HepG2 (cell line): Measurements from ENCODE around the gene SNN. TPM values are rescaled to one million over a fixed set of nuclear protein-coding genes. Genes with fewer than 3 reads are reported as not detected.
A peak's percentile ranks its signal among the peaks of the same experiment; 100 is the strongest.

ENCODE experiments used
- GFI1 ChIP-seq: sonication (generic); formaldehyde crosslinking; IDR thresholded peaks from 2 replicates; pipeline ENCODE4 v1.5.0; 2020; ENCODE audit warnings: missing genetic modification reagents, mild to moderate bottlenecking, borderline replicate concordance
- HHEX ChIP-seq: IDR thresholded peaks from 2 replicates; pipeline ENCODE4 v1.6.1; 2016; ENCODE audit warnings: control low read depth
- IRX3 ChIP-seq: sonication (generic); formaldehyde crosslinking; IDR thresholded peaks from 2 replicates; pipeline ENCODE4 v1.8.1; 2023; ENCODE audit warnings: mild to moderate bottlenecking, low read depth, missing genetic modification reagents, borderline replicate concordance
- KLF6 ChIP-seq: IDR thresholded peaks from 2 replicates; pipeline ENCODE4 v1.8.0; 2016; ENCODE audit warnings: missing biosample characterization, missing genetic modification reagents
- MLLT10 ChIP-seq: sonication (generic); formaldehyde crosslinking; IDR thresholded peaks from 2 replicates; pipeline ENCODE4 v1.4.0; 2020; ENCODE audit warnings: missing genetic modification reagents
- PHF8 ChIP-seq: sonication (generic); formaldehyde crosslinking; IDR thresholded peaks from 2 replicates; pipeline ENCODE4 v1.5.0; 2020; ENCODE audit warnings: missing genetic modification reagents
- RBM39 ChIP-seq: fragments of 200-400 bp; formaldehyde crosslinking; IDR thresholded peaks from one replicate; pipeline ENCODE4 v1.6.1; 2018; ENCODE audit warnings: antibody characterized with exemption, mild to moderate bottlenecking, low read depth, low read length; ENCODE audit not compliant: poor library complexity, severe bottlenecking
- RFX1 ChIP-seq: fragments of 450-650 bp; IDR thresholded peaks from 2 replicates; pipeline ENCODE4 v1.6.1; 2017
- SAP130 ChIP-seq: IDR thresholded peaks from 2 replicates; pipeline ENCODE4 v1.6.1; 2016; ENCODE audit warnings: low read depth
- TCF7L2 ChIP-seq: IDR thresholded peaks from 2 replicates; pipeline ENCODE4 v1.6.1; 2011; ENCODE audit warnings: mild to moderate bottlenecking, low read depth, low read length, moderate library complexity
- ZBTB42 ChIP-seq: sonication (generic); formaldehyde crosslinking; IDR thresholded peaks from 2 replicates; pipeline ENCODE4 v1.5.0; 2020; ENCODE audit warnings: mild to moderate bottlenecking, missing genetic modification reagents
- ZNF33A ChIP-seq: sonication (generic); formaldehyde crosslinking; IDR thresholded peaks from 2 replicates; pipeline ENCODE4 v1.5.1; 2020; ENCODE audit warnings: missing genetic modification reagents, mild to moderate bottlenecking, moderate library complexity, borderline replicate concordance
- ZNF382 ChIP-seq: sonication (generic); formaldehyde crosslinking; IDR thresholded peaks from 2 replicates; pipeline ENCODE4 v1.5.0; 2020; ENCODE audit warnings: missing genetic modification reagents, mild to moderate bottlenecking, borderline replicate concordance
- ZNF431 ChIP-seq: sonication (generic); formaldehyde crosslinking; IDR thresholded peaks from 2 replicates; pipeline ENCODE4 v1.9.0; 2022; ENCODE audit warnings: missing genetic modification reagents, low read depth, mild to moderate bottlenecking, borderline replicate concordance
- ZNF556 ChIP-seq: sonication (generic); formaldehyde crosslinking; IDR thresholded peaks from 2 replicates; pipeline ENCODE4 v1.4.0; 2020; ENCODE audit warnings: mild to moderate bottlenecking, missing genetic modification reagents, borderline replicate concordance
- ZNF670 ChIP-seq: sonication (generic); formaldehyde crosslinking; IDR thresholded peaks from 2 replicates; pipeline ENCODE4 v1.8.0; 2022; ENCODE audit warnings: mild to moderate bottlenecking, missing genetic modification reagents, borderline replicate concordance
- ZSCAN21 ChIP-seq: sonication (generic); formaldehyde crosslinking; IDR thresholded peaks from 2 replicates; pipeline ENCODE4 v1.8.0; 2022; ENCODE audit warnings: mild to moderate bottlenecking, missing genetic modification reagents, moderate library complexity, borderline replicate concordance
- polyA plus RNA-seq, 8 experiments: library from polyadenylated mRNA; depleted of rRNA in 3 of 8; stranded (reverse) in 7 of 8; unstranded in 1 of 8; fragments of >200 nt; fragmentation: Illumina TruSeq in 4 of 8; extraction: Trizol in 4 of 8; gene quantifications; 2 replicates each; pipeline versions ENCODE4 v1.2.1 to v1.2.3, GENCODE V29; 2011 to 2016; ENCODE audit warnings: low read depth in 4 of 8, missing spikeins in 1 of 8, mixed read lengths in 1 of 8; ENCODE audit not compliant: insufficient read depth in 1 of 8
- total RNA-seq, 5 experiments: library from RNA; depleted of rRNA; stranded (reverse); fragments of >200 nt; fragmentation: Illumina TruSeq; extraction: Trizol; gene quantifications; 2 replicates each; pipeline ENCODE4 v1.2.3, GENCODE V29; 2016; ENCODE audit warnings: low read depth in 1 of 5
- TF ChIP-seq, protein P1 (sequence below), 2 experiments: sonication (generic) in 1 of 2; formaldehyde crosslinking in 1 of 2; IDR thresholded peaks; 2 replicates each; pipeline versions ENCODE4 v1.6.1 to v1.9.0; 2014 to 2022; ENCODE audit warnings: antibody characterized with exemption in 1 of 2, borderline replicate concordance in 1 of 2, inconsistent platforms in 1 of 2, low read depth in 1 of 2, missing genetic modification reagents in 1 of 2
- TF ChIP-seq, protein P2 (sequence below): fragments of 450-650 bp; IDR thresholded peaks from 2 replicates; pipeline ENCODE4 v1.6.1; 2017
- TF ChIP-seq, protein P3 (sequence below): sonication (generic); formaldehyde crosslinking; IDR thresholded peaks from 2 replicates; pipeline ENCODE4 v1.5.1; 2020; ENCODE audit warnings: missing genetic modification reagents, mild to moderate bottlenecking, borderline replicate concordance
- TF ChIP-seq, protein P4 (sequence below): sonication (generic); formaldehyde crosslinking; IDR thresholded peaks from 2 replicates; pipeline ENCODE4 v1.4.0; 2020; ENCODE audit warnings: missing genetic modification reagents

Gene SNN
- total and polyA plus RNA-seq, 2 of the 13 experiments (the other 11 are each of a cell fraction or from before 2014, with no cell fraction given): 5.2 to 8.4 TPM

DNA sequence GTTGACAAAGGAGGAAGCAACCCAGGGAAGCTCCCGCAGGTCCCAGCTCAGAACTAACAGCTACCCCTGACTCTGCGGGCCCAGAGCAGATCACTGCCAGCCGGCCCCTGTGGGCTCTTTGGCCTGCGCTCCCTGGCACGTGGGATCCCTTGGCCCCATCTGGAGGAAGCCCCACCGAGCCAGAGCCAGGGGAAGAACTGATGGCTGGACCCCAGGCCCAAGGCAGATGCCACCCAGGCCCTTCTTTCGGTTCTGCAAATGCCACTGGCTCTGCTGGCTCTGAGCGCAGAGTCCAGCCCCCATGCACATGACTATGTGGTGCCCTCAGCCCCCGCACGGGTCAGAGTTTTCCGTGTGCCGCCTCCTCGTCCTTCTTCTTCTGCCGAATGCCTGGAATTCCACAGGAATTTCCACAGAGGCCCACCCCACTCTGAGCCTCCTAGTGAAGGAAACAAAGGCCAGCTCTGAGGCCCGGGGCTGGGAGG, 35.8 kb upstream of the SNN start (continued):
- TF ChIP-seq, protein P1, sequence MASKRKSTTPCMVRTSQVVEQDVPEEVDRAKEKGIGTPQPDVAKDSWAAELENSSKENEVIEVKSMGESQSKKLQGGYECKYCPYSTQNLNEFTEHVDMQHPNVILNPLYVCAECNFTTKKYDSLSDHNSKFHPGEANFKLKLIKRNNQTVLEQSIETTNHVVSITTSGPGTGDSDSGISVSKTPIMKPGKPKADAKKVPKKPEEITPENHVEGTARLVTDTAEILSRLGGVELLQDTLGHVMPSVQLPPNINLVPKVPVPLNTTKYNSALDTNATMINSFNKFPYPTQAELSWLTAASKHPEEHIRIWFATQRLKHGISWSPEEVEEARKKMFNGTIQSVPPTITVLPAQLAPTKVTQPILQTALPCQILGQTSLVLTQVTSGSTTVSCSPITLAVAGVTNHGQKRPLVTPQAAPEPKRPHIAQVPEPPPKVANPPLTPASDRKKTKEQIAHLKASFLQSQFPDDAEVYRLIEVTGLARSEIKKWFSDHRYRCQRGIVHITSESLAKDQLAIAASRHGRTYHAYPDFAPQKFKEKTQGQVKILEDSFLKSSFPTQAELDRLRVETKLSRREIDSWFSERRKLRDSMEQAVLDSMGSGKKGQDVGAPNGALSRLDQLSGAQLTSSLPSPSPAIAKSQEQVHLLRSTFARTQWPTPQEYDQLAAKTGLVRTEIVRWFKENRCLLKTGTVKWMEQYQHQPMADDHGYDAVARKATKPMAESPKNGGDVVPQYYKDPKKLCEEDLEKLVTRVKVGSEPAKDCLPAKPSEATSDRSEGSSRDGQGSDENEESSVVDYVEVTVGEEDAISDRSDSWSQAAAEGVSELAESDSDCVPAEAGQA (IDR thresholded peaks at IDR 0.05; ENCODE audit: low read depth): no peak
- TF ChIP-seq, protein P1 (CRISPR knock-in tag; IDR thresholded peaks at IDR 0.05; ENCODE audit: borderline replicate concordance): no peak
- no peak for TF ChIP-seq RFX1
- no peak for TF ChIP-seq ZNF382 (CRISPR knock-in tag)
- TF ChIP-seq IRX3 (CRISPR knock-in tag): no peak
- peak; percentile 69 for TF ChIP-seq RBM39
- peak; percentile 57; the same call in 1 of the 2 replicates for TF ChIP-seq PHF8 (CRISPR knock-in tag)
- TF ChIP-seq ZNF431 (CRISPR knock-in tag): no peak
- no peak for TF ChIP-seq GFI1 (CRISPR knock-in tag)
- peak; percentile 30; the same call in 1 of the 2 replicates for TF ChIP-seq ZSCAN21 (CRISPR knock-in tag)
- TF ChIP-seq ZNF556: no peak
- TF ChIP-seq, protein P2, sequence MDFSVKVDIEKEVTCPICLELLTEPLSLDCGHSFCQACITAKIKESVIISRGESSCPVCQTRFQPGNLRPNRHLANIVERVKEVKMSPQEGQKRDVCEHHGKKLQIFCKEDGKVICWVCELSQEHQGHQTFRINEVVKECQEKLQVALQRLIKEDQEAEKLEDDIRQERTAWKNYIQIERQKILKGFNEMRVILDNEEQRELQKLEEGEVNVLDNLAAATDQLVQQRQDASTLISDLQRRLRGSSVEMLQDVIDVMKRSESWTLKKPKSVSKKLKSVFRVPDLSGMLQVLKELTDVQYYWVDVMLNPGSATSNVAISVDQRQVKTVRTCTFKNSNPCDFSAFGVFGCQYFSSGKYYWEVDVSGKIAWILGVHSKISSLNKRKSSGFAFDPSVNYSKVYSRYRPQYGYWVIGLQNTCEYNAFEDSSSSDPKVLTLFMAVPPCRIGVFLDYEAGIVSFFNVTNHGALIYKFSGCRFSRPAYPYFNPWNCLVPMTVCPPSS: no peak
- TF ChIP-seq MLLT10 (CRISPR knock-in tag): no peak
- TF ChIP-seq ZNF33A (CRISPR knock-in tag): no peak
- TF ChIP-seq HHEX (CRISPR knock-in tag): no peak
- peak; percentile 67; the same call in 1 of the 2 replicates for TF ChIP-seq ZNF670 (CRISPR knock-in tag)
- TF ChIP-seq TCF7L2: no peak
- TF ChIP-seq, protein P3, sequence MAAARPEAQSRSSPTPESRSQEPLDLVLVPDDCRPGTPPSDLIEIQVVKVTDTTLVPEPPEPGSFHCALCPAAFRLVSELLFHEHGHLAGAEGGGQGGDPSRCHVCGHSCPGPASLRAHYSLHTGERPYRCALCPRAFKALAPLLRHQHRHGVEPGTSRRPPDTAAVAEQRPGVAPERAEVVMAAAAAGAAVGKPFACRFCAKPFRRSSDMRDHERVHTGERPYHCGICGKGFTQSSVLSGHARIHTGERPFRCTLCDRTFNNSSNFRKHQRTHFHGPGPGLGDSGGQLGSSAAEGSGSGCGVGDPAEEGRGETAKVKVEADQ (CRISPR knock-in tag): no peak
- TF ChIP-seq ZBTB42 (CRISPR knock-in tag): no peak
- TF ChIP-seq, protein P4, sequence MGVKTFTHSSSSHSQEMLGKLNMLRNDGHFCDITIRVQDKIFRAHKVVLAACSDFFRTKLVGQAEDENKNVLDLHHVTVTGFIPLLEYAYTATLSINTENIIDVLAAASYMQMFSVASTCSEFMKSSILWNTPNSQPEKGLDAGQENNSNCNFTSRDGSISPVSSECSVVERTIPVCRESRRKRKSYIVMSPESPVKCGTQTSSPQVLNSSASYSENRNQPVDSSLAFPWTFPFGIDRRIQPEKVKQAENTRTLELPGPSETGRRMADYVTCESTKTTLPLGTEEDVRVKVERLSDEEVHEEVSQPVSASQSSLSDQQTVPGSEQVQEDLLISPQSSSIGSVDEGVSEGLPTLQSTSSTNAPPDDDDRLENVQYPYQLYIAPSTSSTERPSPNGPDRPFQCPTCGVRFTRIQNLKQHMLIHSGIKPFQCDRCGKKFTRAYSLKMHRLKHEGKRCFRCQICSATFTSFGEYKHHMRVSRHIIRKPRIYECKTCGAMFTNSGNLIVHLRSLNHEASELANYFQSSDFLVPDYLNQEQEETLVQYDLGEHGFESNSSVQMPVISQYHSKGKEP: no peak
- TF ChIP-seq KLF6: 0 out of 2 replicates have a peak, but pooled peaks have one; percentile 50
- peak; percentile 29; the same call in 1 of the 2 replicates for TF ChIP-seq SAP130 (CRISPR knock-in tag)
